Panc1 (cell line): ENCODE data around the gene CCBE1. TPM values are rescaled to one million over a fixed set of nuclear protein-coding genes. Genes with fewer than 3 reads are reported as not detected.

Experiments used
- ATAC-seq: fragments of 200-7000 bp; cut with Tn5 transposase; 2 replicates; pipeline ENCODE4 v1.9.1; 2020; ENCODE audit warnings: mild to moderate bottlenecking, moderate library complexity
- BruUV-seq: library from RNA; stranded (reverse); fragments of 400-500 nt; replicated peaks from 2 replicates; lab custom pipeline; 2021; lab: Mats Ljungman, UMichigan
- CTCF ChIA-PET: fragments of 300-600 bp; sonication (Branson Sonifier 250); formaldehyde crosslinking; loops from one replicate; lab custom pipeline; 2022; ENCODE audit warnings: antibody characterized with exemption; lab: Charles Lee
- POLR2A ChIA-PET: fragments of 300-600 bp; sonication (Branson Sonifier 250); formaldehyde crosslinking; loops from one replicate; lab custom pipeline; 2022; ENCODE audit warnings: antibody characterized with exemption; lab: Charles Lee
- DNase-seq: peaks from one replicate; pipeline ENCODE4 v3.0.0-alpha.2; 2010; ENCODE audit warnings: low read depth, low spot score
- H3K27ac ChIP-seq: 2 replicates; pipeline ENCODE4 v1.5.1; 2011; ENCODE audit warnings: mild to moderate bottlenecking, low read length, inconsistent platforms
- H3K27me3 ChIP-seq: fragments of 200-500 bp; sonication (Bioruptor generic); 2 replicates; pipeline ENCODE4 v1.6.0; 2014; ENCODE audit warnings: low read length, inconsistent platforms; ENCODE audit not compliant: control insufficient read depth, insufficient read depth
- H3K36me3 ChIP-seq: fragments of 200-500 bp; sonication (Bioruptor generic); 2 replicates; pipeline ENCODE4 v1.5.1; 2014; ENCODE audit warnings: inconsistent platforms, mild to moderate bottlenecking, low read length, moderate library complexity; ENCODE audit not compliant: control insufficient read depth, insufficient read depth
- H3K4me1 ChIP-seq: 2 replicates; pipeline ENCODE4 v1.5.1; 2011; ENCODE audit warnings: inconsistent platforms, mild to moderate bottlenecking, low read length, moderate library complexity; ENCODE audit not compliant: control insufficient read depth, insufficient read depth
- H3K4me3 ChIP-seq, 2 experiments: 2 replicates each; pipeline ENCODE4 v1.5.1; 2011 to 2012; ENCODE audit warnings: low read depth in 2 of 2, low read length in 2 of 2, mild to moderate bottlenecking in 2 of 2, inconsistent platforms in 1 of 2, moderate library complexity in 1 of 2
- H3K9me3 ChIP-seq: fragments of 200-500 bp; sonication (Bioruptor generic); 2 replicates; pipeline ENCODE4 v1.5.1; 2014; ENCODE audit warnings: low read depth, mild to moderate bottlenecking, inconsistent platforms, low read length, moderate library complexity; ENCODE audit not compliant: control insufficient read depth, insufficient read depth
- POLR2AphosphoS5 ChIP-seq: IDR thresholded peaks from 2 replicates; pipeline ENCODE4 v1.6.1; 2012; ENCODE audit warnings: mild to moderate bottlenecking, low read depth, low read length, moderate library complexity
- SIN3A ChIP-seq: IDR thresholded peaks from 2 replicates; pipeline ENCODE4 v1.6.1; 2012; ENCODE audit warnings: low read depth, mild to moderate bottlenecking, low read length, moderate library complexity, borderline replicate concordance; ENCODE audit not compliant: insufficient read depth
- TCF7L2 ChIP-seq: IDR thresholded peaks from 2 replicates; pipeline ENCODE4 v1.6.1; 2011; ENCODE audit warnings: mild to moderate bottlenecking, low read depth, low read length, inconsistent platforms
- in situ Hi-C: cut with HindIII; loops from 2 replicates; pipeline ENCODE4 v1.10.0; 2016; ENCODE audit warnings: low sequenced_read_pairs, low pct_unique_long_range_greater_than_20kb
- intact Hi-C: fragments of 100-400 bp; cut with micrococcal nuclease; formaldehyde crosslinking; loops from one replicate; pipeline ENCODE4 v1.10.0; 2022; ENCODE audit not compliant: unreplicated experiment
- total RNA-seq: library from RNA; stranded (reverse); gene quantifications from one replicate; pipeline ENCODE4 v1.2.1, GENCODE V29; 2021; ENCODE audit not compliant: unreplicated experiment
- TF ChIP-seq, protein P1 (sequence below), 2 experiments: IDR thresholded peaks; 2 replicates each; pipeline ENCODE4 v1.6.1; 2011 to 2012; ENCODE audit warnings: low read depth in 2 of 2, control low read depth in 1 of 2, low read length in 1 of 2, mild to moderate bottlenecking in 1 of 2, moderate library complexity in 1 of 2; ENCODE audit not compliant: insufficient read depth in 1 of 2
- TF ChIP-seq, protein P2 (sequence below): fragments of 450-650 bp; IDR thresholded peaks from 2 replicates; pipeline ENCODE4 v1.5.1; 2017; ENCODE audit warnings: mild to moderate bottlenecking

The CCBE1 gene
- total RNA-seq, 1 experiment from 2014 or later = 0.13 TPM

DNA sequence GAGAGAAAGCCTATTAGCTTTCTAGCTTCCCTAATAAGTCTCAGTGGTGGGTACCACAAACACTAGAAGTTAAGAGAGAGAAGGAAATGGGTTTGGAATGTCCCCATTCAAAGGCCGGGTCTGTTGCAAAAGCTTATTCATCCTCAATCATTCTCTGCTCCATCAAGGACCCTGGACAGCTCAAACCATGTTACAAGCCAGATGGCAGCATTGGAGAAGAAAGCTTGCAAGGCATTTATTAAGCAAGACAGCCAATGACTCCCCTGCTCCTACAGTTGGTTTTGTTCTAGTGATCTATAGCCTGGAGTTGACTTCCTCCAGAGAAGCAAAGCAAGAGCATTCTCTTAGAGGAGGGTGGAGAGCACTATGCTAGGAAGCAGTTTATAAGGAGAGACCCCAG, 251.2 kb downstream of the CCBE1 start:
- in situ Hi-C loops = no loop called here
- no peaks in the 10 kb centered on the region for H3K36me3 ChIP-seq
- no peak overlapping the region for H3K27ac ChIP-seq
- no peaks in the 10 kb centered on the region for H3K27me3 ChIP-seq
- H3K4me3 ChIP-seq = no peak overlapping the region
- TF ChIP-seq, protein P1, sequence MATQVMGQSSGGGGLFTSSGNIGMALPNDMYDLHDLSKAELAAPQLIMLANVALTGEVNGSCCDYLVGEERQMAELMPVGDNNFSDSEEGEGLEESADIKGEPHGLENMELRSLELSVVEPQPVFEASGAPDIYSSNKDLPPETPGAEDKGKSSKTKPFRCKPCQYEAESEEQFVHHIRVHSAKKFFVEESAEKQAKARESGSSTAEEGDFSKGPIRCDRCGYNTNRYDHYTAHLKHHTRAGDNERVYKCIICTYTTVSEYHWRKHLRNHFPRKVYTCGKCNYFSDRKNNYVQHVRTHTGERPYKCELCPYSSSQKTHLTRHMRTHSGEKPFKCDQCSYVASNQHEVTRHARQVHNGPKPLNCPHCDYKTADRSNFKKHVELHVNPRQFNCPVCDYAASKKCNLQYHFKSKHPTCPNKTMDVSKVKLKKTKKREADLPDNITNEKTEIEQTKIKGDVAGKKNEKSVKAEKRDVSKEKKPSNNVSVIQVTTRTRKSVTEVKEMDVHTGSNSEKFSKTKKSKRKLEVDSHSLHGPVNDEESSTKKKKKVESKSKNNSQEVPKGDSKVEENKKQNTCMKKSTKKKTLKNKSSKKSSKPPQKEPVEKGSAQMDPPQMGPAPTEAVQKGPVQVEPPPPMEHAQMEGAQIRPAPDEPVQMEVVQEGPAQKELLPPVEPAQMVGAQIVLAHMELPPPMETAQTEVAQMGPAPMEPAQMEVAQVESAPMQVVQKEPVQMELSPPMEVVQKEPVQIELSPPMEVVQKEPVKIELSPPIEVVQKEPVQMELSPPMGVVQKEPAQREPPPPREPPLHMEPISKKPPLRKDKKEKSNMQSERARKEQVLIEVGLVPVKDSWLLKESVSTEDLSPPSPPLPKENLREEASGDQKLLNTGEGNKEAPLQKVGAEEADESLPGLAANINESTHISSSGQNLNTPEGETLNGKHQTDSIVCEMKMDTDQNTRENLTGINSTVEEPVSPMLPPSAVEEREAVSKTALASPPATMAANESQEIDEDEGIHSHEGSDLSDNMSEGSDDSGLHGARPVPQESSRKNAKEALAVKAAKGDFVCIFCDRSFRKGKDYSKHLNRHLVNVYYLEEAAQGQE (IDR thresholded peaks at IDR 0.05; ENCODE audit: insufficient read depth in 1 of 2, low read depth in 2 of 2, low read length in 1 of 2) = peak; percentile 64 to 73
- no peak for TF ChIP-seq SIN3A
- intact Hi-C loops = no loop called here
- no TSS peak for BruUV-seq
- H3K9me3 ChIP-seq = no peaks in the 10 kb centered on the region
- ChIA-PET CTCF (no interaction called here), POLR2A (no interaction called here)
- no peak for ATAC-seq
- no peak for DNase-seq
- no peaks in the 10 kb centered on the region for H3K4me1 ChIP-seq

DNA sequence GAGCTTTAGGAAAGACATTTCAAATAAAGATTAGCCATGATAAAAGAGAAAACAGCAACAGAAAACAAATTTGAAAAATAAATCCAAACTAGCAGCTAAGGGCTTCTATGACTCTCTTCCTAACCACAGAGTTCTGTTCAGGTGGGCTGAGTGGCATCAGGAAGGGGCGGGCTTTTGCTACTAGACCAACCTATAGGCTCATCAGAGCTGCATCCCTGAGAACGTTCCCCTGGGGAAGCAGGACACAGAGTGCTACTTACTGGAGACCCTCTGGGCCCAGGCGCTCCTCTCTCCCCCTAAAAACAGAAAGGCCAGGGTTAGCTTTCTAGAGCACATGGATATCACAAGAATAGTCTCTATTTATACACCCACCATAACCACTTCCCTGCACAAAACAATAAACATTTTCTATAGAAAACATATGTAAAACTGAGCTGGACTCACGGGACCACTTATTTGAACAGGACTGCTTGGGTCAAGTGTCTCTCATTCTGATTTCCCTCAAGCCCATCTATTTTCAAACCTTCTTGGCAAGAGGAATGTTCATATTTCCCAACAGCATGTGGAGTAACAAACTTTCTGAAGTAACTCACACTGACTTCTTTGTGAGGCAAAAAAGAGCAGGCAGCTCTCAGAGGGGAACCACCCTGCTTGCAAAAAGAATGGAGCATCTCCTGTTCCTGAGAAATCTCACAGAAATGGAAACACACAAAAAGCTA, 259.2 kb downstream of the CCBE1 start:
- TF ChIP-seq, protein P2, sequence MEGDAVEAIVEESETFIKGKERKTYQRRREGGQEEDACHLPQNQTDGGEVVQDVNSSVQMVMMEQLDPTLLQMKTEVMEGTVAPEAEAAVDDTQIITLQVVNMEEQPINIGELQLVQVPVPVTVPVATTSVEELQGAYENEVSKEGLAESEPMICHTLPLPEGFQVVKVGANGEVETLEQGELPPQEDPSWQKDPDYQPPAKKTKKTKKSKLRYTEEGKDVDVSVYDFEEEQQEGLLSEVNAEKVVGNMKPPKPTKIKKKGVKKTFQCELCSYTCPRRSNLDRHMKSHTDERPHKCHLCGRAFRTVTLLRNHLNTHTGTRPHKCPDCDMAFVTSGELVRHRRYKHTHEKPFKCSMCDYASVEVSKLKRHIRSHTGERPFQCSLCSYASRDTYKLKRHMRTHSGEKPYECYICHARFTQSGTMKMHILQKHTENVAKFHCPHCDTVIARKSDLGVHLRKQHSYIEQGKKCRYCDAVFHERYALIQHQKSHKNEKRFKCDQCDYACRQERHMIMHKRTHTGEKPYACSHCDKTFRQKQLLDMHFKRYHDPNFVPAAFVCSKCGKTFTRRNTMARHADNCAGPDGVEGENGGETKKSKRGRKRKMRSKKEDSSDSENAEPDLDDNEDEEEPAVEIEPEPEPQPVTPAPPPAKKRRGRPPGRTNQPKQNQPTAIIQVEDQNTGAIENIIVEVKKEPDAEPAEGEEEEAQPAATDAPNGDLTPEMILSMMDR = no peak
- no peak for TF ChIP-seq POLR2AphosphoS5
- TF ChIP-seq SIN3A = no peak
- no peak for TF ChIP-seq TCF7L2
- TF ChIP-seq, protein P1 (IDR thresholded peaks at IDR 0.05; ENCODE audit: insufficient read depth in 1 of 2, low read depth in 2 of 2, low read length in 1 of 2) = no peak
- no peaks in the 10 kb centered on the region for H3K4me1 ChIP-seq
- intact Hi-C loops (no loop called here), in situ Hi-C loops (no loop called here)
- H3K27me3 ChIP-seq = no peaks in the 10 kb centered on the region
- BruUV-seq = no TSS peak
- no peaks in the 10 kb centered on the region for H3K9me3 ChIP-seq
- ATAC-seq = no peak
- no peak for DNase-seq
- no peak overlapping the region for H3K27ac ChIP-seq
- CTCF ChIA-PET = no interaction called here
- no peak overlapping the region for H3K4me3 ChIP-seq
- no peaks in the 10 kb centered on the region for H3K36me3 ChIP-seq
- POLR2A ChIA-PET = no interaction called here
